ENCODE measurements around the gene DHCR24.

GRCh38 chr1:54849219-54850068 lies 37.6 kb downstream of the DHCR24 start:
- TF ChIP-seq CTCF (IDR thresholded peaks at IDR 0.05; ENCODE audit: low read length): no peak
- TF ChIP-seq EZH2 (optimal IDR thresholded peaks at IDR 0.05; ENCODE audit: low read depth, low read length): no peak
- no peak for TF ChIP-seq EZH2phosphoT487 (IDR thresholded peaks at IDR 0.05; ENCODE audit: low read length)
